MM.1S (cell line): Measurements from ENCODE around the gene GALNS.
A peak's percentile ranks its signal among the peaks of the same experiment; 100 is the strongest.

ENCODE experiments used
- DNase-seq: peaks from one replicate; pipeline ENCODE4 v3.0.0-alpha.2; 2015
- H2AFZ ChIP-seq: fragments of 300-600 bp; sonication (generic); 2 replicates; pipeline ENCODE4 v1.6.0; 2016; ENCODE audit warnings: antibody characterized with exemption, low read length
- H3F3A ChIP-seq: fragments of 300-600 bp; sonication (generic); 2 replicates; pipeline ENCODE4 v1.6.1; 2016; ENCODE audit warnings: mild to moderate bottlenecking, antibody characterized with exemption, low read length, moderate library complexity, mixed read lengths; ENCODE audit not compliant: insufficient read depth
- H3K27ac ChIP-seq: fragments of 300-600 bp; sonication (generic); 2 replicates; pipeline ENCODE4 v1.5.1; 2016; ENCODE audit warnings: mild to moderate bottlenecking, low read length
- H3K27me3 ChIP-seq: fragments of 300-600 bp; sonication (generic); replicated peaks from 2 replicates; pipeline ENCODE4 v1.6.0; 2016; ENCODE audit warnings: low read length; ENCODE audit not compliant: insufficient read depth
- H3K36me3 ChIP-seq: fragments of 300-600 bp; sonication (generic); replicated peaks from 2 replicates; pipeline ENCODE4 v1.6.1; 2016; ENCODE audit warnings: mild to moderate bottlenecking, low read length, mixed read lengths; ENCODE audit not compliant: insufficient read depth
- H3K4me1 ChIP-seq: fragments of 300-600 bp; sonication (generic); 2 replicates; pipeline ENCODE4 v1.6.1; 2016; ENCODE audit warnings: low read length, mixed read lengths
- H3K4me2 ChIP-seq: fragments of 300-600 bp; sonication (generic); 2 replicates; pipeline ENCODE4 v1.6.0; 2016; ENCODE audit warnings: low read depth, low read length
- H3K4me3 ChIP-seq: fragments of 300-600 bp; sonication (generic); 2 replicates; pipeline ENCODE4 v1.5.1; 2016; ENCODE audit warnings: low read length, mixed read lengths
- H3K79me2 ChIP-seq: fragments of 300-600 bp; sonication (generic); 2 replicates; pipeline ENCODE4 v1.6.1; 2016; ENCODE audit warnings: mixed run types, low read length, mixed read lengths
- H3K9ac ChIP-seq: fragments of 300-600 bp; sonication (generic); 2 replicates; pipeline ENCODE4 v1.6.1; 2016; ENCODE audit warnings: low read length, mixed read lengths
- H3K9me2 ChIP-seq: fragments of 300-600 bp; sonication (generic); replicated peaks from 2 replicates; pipeline ENCODE4 v1.6.1; 2016; ENCODE audit warnings: mild to moderate bottlenecking, low read length, mixed read lengths; ENCODE audit not compliant: insufficient read depth
- H3K9me3 ChIP-seq: fragments of 300-600 bp; sonication (generic); replicated peaks from 2 replicates; pipeline ENCODE4 v1.6.1; 2016; ENCODE audit warnings: mild to moderate bottlenecking, low read length, mixed read lengths; ENCODE audit not compliant: insufficient read depth
- H4K20me1 ChIP-seq: fragments of 300-600 bp; sonication (generic); 2 replicates; pipeline ENCODE4 v1.6.1; 2016; ENCODE audit warnings: mild to moderate bottlenecking, low read length, moderate library complexity, mixed read lengths; ENCODE audit not compliant: insufficient read depth
- CTCF ChIP-seq: fragments of 300-600 bp; sonication (generic); IDR thresholded peaks from 2 replicates; pipeline ENCODE4 v1.5.1; 2016; ENCODE audit warnings: antibody characterized with exemption, low read length, mixed read lengths
- EZH2 ChIP-seq: fragments of 300-600 bp; sonication (generic); optimal IDR thresholded peaks from 2 replicates; pipeline ENCODE3; 2017; ENCODE audit warnings: low read depth, mild to moderate bottlenecking, antibody characterized with exemption, low read length, mixed read lengths
- EZH2phosphoT487 ChIP-seq: fragments of 300-600 bp; sonication (generic); IDR thresholded peaks from 2 replicates; pipeline ENCODE4 v1.6.1; 2018; ENCODE audit warnings: antibody characterized with exemption, low read length

Gene GALNS

GRCh38 chr16:88805340-88805715, 51.4 kb downstream of the GALNS start:
- no peaks in the 10 kb centered on the region for H4K20me1 ChIP-seq
- H3K4me1 ChIP-seq: peaks cover 4% of the 10 kb centered on the region; the same call in 1 of the 2 replicates
- no peak for DNase-seq
- no peak overlapping the region for H3K9ac ChIP-seq
- peak overlapping the region; percentile 78; the same call in 1 of the 2 replicates for H3K4me2 ChIP-seq
- H3K27me3 ChIP-seq: no peaks in the 10 kb centered on the region
- peaks cover 5% of the 10 kb centered on the region; the same call in 1 of the 2 replicates for H3F3A ChIP-seq
- no peaks in the 10 kb centered on the region for H3K36me3 ChIP-seq
- 0 out of 2 replicates have a peak overlapping the region, but pooled peaks have one; percentile 74 for H3K4me3 ChIP-seq
- no peak overlapping the region for H3K27ac ChIP-seq
- peaks cover 48% of the 10 kb centered on the region for H3K79me2 ChIP-seq
- no peak overlapping the region for H2AFZ ChIP-seq
- TF ChIP-seq CTCF: no peak
- no peak for TF ChIP-seq EZH2phosphoT487
- no peak for TF ChIP-seq EZH2
- no peaks in the 10 kb centered on the region for H3K9me2 ChIP-seq
- no peaks in the 10 kb centered on the region for H3K9me3 ChIP-seq

- Histone ChIP-seq H3K36me3 (no peaks in the 10 kb centered on the region), H4K20me1 (no peaks in the 10 kb centered on the region), H3K4me1 (no peaks in the 10 kb centered on the region), H3K4me2 (peak overlapping the region; percentile 78), H3K4me3 (peak overlapping the region; percentile 74), H2AFZ (no peak overlapping the region), H3K9me3 (no peaks in the 10 kb centered on the region), H3K79me2 (peaks cover 42% of the 10 kb centered on the region), H3K9ac (peak overlapping the region; percentile 75), H3K27ac (no peak overlapping the region; the same call in 1 of the 2 replicates), H3K9me2 (no peaks in the 10 kb centered on the region), H3F3A (no peaks in the 10 kb centered on the region), H3K27me3 (no peaks in the 10 kb centered on the region)
- TF ChIP-seq EZH2: no peak
- TF ChIP-seq CTCF: no peak
- no peak for TF ChIP-seq EZH2phosphoT487
- peak; percentile 58 for DNase-seq
These were observed 52.0 kb downstream of the GALNS start for GRCh38 chr16:88804552-88805339.

GRCh38 chr16:88804173-88804551, 52.6 kb downstream of the GALNS start:
- Histone ChIP-seq H3K27ac (peak overlapping the region; percentile 25; the same call in 1 of the 2 replicates), H3K9me2 (no peaks in the 10 kb centered on the region), H3K4me1 (no peaks in the 10 kb centered on the region), H4K20me1 (no peaks in the 10 kb centered on the region), H3K36me3 (no peaks in the 10 kb centered on the region), H3F3A (no peaks in the 10 kb centered on the region), H3K4me2 (peak overlapping the region; percentile 78; the same call in 1 of the 2 replicates), H3K9ac (peak overlapping the region; percentile 75), H3K9me3 (no peaks in the 10 kb centered on the region), H2AFZ (no peak overlapping the region), H3K27me3 (no peaks in the 10 kb centered on the region), H3K4me3 (peak overlapping the region; percentile 74), H3K79me2 (peaks cover 37% of the 10 kb centered on the region)
- TF ChIP-seq CTCF (no peak), EZH2phosphoT487 (no peak), EZH2 (no peak)
- no peak for DNase-seq
